MG63 (cell line): Measurements from ENCODE around the gene PHAF1. TPM values are rescaled to one million over a fixed set of nuclear protein-coding genes. Genes with fewer than 3 reads are reported as not detected.

Source experiments
- DNase-seq: peaks from one replicate; pipeline ENCODE4 v3.0.0-alpha.2; 2020
- H3K27me3 ChIP-seq: fragments of 250-450 bp; sonication (Bioruptor Pico); 2 replicates; pipeline ENCODE4 v1.5.1; 2020; ENCODE audit warnings: mild to moderate bottlenecking, moderate library complexity
- H3K36me3 ChIP-seq: fragments of 250-450 bp; sonication (Bioruptor Pico); 2 replicates; pipeline ENCODE4 v1.5.1; 2020; ENCODE audit warnings: mild to moderate bottlenecking, moderate library complexity
- H3K4me3 ChIP-seq: fragments of 250-450 bp; sonication (Bioruptor Pico); 2 replicates; pipeline ENCODE4 v1.5.1; 2020; ENCODE audit warnings: mild to moderate bottlenecking, moderate library complexity
- H3K9me3 ChIP-seq: fragments of 250-450 bp; sonication (Bioruptor Pico); 2 replicates; pipeline ENCODE4 v1.5.1; 2020; ENCODE audit warnings: mild to moderate bottlenecking, moderate library complexity
- total RNA-seq: library from RNA; depleted of rRNA; stranded (reverse); fragments of >200 nt; shearing (Covaris generic); gene quantifications from 2 replicates; pipeline ENCODE4 v1.2.3, GENCODE V29; 2014; ENCODE audit warnings: low replicate concordance; rRNA removed

PHAF1 gene
- total RNA-seq, 1 experiment from 2014 or later = 18.9 TPM

- H3K4me3 ChIP-seq = peak within 1 kb of the TSS; percentile 81
- peaks cover 26% of the 10 kb centered on the region for H3K36me3 ChIP-seq
- H3K9me3 ChIP-seq = no peaks in the 10 kb centered on the region
- H3K27me3 ChIP-seq = no peaks in the 10 kb centered on the region
- peak; percentile 86 for DNase-seq
Observed at GRCh38 chr16:67191995-67192681, 82.4 kb downstream of the PHAF1 start, which contains the start of gene E2F4. E2F4 (plus strand) TSS chr16:67192155; CDS start chr16:67192228, 73 bp downstream.

- H3K9me3 ChIP-seq = no peaks in the 10 kb centered on the region
- no peak for DNase-seq
- no peaks in the 10 kb centered on the region for H3K27me3 ChIP-seq
- peak overlapping the region; percentile 81 for H3K4me3 ChIP-seq
- peaks cover 28% of the 10 kb centered on the region for H3K36me3 ChIP-seq
Observed at GRCh38 chr16:67192781-67193361, 83.1 kb downstream of the PHAF1 start.

GRCh38 chr16:67193536-67193935 is 83.8 kb downstream of the PHAF1 start:
- no peaks in the 10 kb centered on the region for H3K27me3 ChIP-seq
- no peak for DNase-seq
- H3K4me3 ChIP-seq = peak overlapping the region; percentile 81
- H3K9me3 ChIP-seq = no peaks in the 10 kb centered on the region
- peaks cover 28% of the 10 kb centered on the region for H3K36me3 ChIP-seq

GRCh38 chr16:67194260-67194659 is 84.5 kb downstream of the PHAF1 start:
- DNase-seq = no peak
- H3K36me3 ChIP-seq = peaks cover 28% of the 10 kb centered on the region

GRCh38 chr16:67195676-67196075 is 85.9 kb downstream of the PHAF1 start:
- Histone ChIP-seq H3K9me3 (no peaks in the 10 kb centered on the region), H3K36me3 (peaks cover 28% of the 10 kb centered on the region), H3K27me3 (no peaks in the 10 kb centered on the region), H3K4me3 (no peak overlapping the region)
- DNase-seq = no peak

More at GRCh38 chr16:67194260-67194659, 84.5 kb downstream of the PHAF1 start:
- no peaks in the 10 kb centered on the region for H3K27me3 ChIP-seq
- H3K4me3 ChIP-seq = no peak overlapping the region
- H3K9me3 ChIP-seq = no peaks in the 10 kb centered on the region

GRCh38 chr16:67196881-67197280 is 87.1 kb downstream of the PHAF1 start:
- no peak for DNase-seq
- no peaks in the 10 kb centered on the region for H3K27me3 ChIP-seq
- H3K9me3 ChIP-seq = no peaks in the 10 kb centered on the region
- H3K36me3 ChIP-seq = peaks cover 28% of the 10 kb centered on the region
- no peak overlapping the region for H3K4me3 ChIP-seq

- Histone ChIP-seq H3K36me3 (peaks cover 28% of the 10 kb centered on the region), H3K9me3 (no peaks in the 10 kb centered on the region), H3K27me3 (no peaks in the 10 kb centered on the region), H3K4me3 (no peak overlapping the region)
- DNase-seq = no peak
Observed at GRCh38 chr16:67197704-67198103, 88.0 kb downstream of the PHAF1 start.

Other genes with a start within 250 kb of the PHAF1 start
- 2.5 and 6.4 TPM in 2 replicates for gene PDP2, start 229.4 kb upstream of the PHAF1 start, total RNA-seq
- not detected in 2 replicates for gene CDH16, start 191.1 kb upstream of the PHAF1 start, total RNA-seq
- 1.6 and 10.4 TPM in 2 replicates for gene RRAD, start 184.4 kb upstream of the PHAF1 start, total RNA-seq
- 52.7 and 125 TPM in 2 replicates for gene CIAO2B, start 175.5 kb upstream of the PHAF1 start, total RNA-seq
- 12.8 and 32.7 TPM in 2 replicates for gene CES2, start 174.4 kb upstream of the PHAF1 start, total RNA-seq
- gene CES3, start 148.7 kb upstream of the PHAF1 start, total RNA-seq = 1.3 and 1.9 TPM in 2 replicates
- gene CES4A, start 121.4 kb upstream of the PHAF1 start, total RNA-seq = 0.82 TPM in 1 of 2 replicates, not detected in the other
- 15.8 and 22.5 TPM in 2 replicates for gene CBFB, start 80.8 kb upstream of the PHAF1 start, total RNA-seq
- gene B3GNT9, start 41.1 kb downstream of the PHAF1 start, total RNA-seq = 5.2 and 10.0 TPM in 2 replicates
- gene TRADD, start 50.0 kb downstream of the PHAF1 start, total RNA-seq = 11.4 and 14.4 TPM in 2 replicates
- gene FBXL8, start 50.0 kb downstream of the PHAF1 start, total RNA-seq = 2.5 and 7.0 TPM in 2 replicates
- 3.9 TPM in 1 of 2 replicates, not detected in the other for gene HSF4, start 54.8 kb downstream of the PHAF1 start, total RNA-seq
- 9.9 and 16.5 TPM in 2 replicates for gene NOL3, start 60.6 kb downstream of the PHAF1 start, total RNA-seq
- 5.7 and 8.5 TPM in 2 replicates for gene MATCAP1, start 74.0 kb downstream of the PHAF1 start, total RNA-seq
- gene EXOC3L1, start 80.2 kb downstream of the PHAF1 start, total RNA-seq = not detected in 2 replicates
- gene E2F4, start 82.2 kb downstream of the PHAF1 start, total RNA-seq = 72.5 and 81.0 TPM in 2 replicates
- 1.9 TPM in 1 of 2 replicates, not detected in the other for gene ELMO3, start 89.2 kb downstream of the PHAF1 start, total RNA-seq
- 27.1 and 33.2 TPM in 2 replicates for gene TMEM208, start 117.2 kb downstream of the PHAF1 start, total RNA-seq
- gene FHOD1, start 137.5 kb downstream of the PHAF1 start, total RNA-seq = 7.7 and 8.9 TPM in 2 replicates
- 0.03 TPM in 1 of 2 replicates, not detected in the other for gene SLC9A5, start 139.0 kb downstream of the PHAF1 start, total RNA-seq
- gene PLEKHG4, start 169.6 kb downstream of the PHAF1 start, total RNA-seq = 78.0 and 80.1 TPM in 2 replicates
- gene KCTD19, start 216.8 kb downstream of the PHAF1 start, total RNA-seq = not detected in 2 replicates
- 0.33 and 0.39 TPM in 2 replicates for gene LRRC36, start 216.9 kb downstream of the PHAF1 start, total RNA-seq